Testis (tissue), 2 donors: ENCODE results near the gene SPRING1.

Source experiments
- POLR2A ChIP-seq: fragments of 450-650 bp; IDR thresholded peaks from one replicate; pipeline ENCODE4 v1.6.1; 2017; ENCODE audit warnings: antibody characterized with exemption, mild to moderate bottlenecking, moderate library complexity
- TF ChIP-seq, protein P1 (sequence below), 3 experiments: fragments of 450-650 bp in 2 of 3; fragments of 200-600 bp in 1 of 3; sonication (generic) in 1 of 3; IDR thresholded peaks; one replicate each; pipeline ENCODE4 v1.5.1; 2016 to 2019; ENCODE audit warnings: antibody characterized with exemption in 3 of 3, mild to moderate bottlenecking in 2 of 3, moderate library complexity in 1 of 3

DNA sequence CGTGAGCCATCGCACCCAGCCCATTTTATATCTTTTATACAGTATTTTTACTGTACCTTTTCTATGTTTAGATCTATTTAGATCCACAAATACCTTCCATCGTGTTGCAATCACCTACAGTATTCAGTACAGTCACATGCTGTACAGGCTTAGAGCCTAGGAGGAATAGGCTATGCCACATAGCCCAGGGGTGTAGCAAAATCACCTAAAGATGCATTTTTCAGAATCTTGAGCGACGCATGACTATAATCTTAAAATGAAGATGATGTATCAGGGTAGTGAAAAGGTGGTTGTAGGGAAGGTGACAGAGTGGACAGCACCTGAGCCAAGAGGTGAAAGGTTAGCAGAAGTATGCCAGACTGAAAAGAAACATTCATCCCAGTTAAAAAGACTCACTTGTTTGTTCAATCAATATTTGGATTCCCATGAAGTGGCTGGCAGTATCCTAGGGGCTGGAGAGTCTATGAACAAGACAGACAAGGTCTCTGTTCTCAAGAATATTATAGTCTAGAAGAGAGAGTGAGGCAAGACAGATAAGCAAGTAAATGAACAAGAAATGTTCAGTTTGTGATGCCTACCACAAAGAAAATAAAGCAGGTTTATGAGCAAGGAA is 3.6 kb downstream of the SPRING1 start:
- TF ChIP-seq, protein P1, sequence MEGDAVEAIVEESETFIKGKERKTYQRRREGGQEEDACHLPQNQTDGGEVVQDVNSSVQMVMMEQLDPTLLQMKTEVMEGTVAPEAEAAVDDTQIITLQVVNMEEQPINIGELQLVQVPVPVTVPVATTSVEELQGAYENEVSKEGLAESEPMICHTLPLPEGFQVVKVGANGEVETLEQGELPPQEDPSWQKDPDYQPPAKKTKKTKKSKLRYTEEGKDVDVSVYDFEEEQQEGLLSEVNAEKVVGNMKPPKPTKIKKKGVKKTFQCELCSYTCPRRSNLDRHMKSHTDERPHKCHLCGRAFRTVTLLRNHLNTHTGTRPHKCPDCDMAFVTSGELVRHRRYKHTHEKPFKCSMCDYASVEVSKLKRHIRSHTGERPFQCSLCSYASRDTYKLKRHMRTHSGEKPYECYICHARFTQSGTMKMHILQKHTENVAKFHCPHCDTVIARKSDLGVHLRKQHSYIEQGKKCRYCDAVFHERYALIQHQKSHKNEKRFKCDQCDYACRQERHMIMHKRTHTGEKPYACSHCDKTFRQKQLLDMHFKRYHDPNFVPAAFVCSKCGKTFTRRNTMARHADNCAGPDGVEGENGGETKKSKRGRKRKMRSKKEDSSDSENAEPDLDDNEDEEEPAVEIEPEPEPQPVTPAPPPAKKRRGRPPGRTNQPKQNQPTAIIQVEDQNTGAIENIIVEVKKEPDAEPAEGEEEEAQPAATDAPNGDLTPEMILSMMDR (IDR thresholded peaks at IDR 0.05) = no peak
- no peak for TF ChIP-seq POLR2A
